HG03066 (cell line): Measurements from ENCODE around the gene NAA80.
"Not testable (repeated sequence)": the region's sequence is repeated elsewhere in the genome, so short reads cannot be mapped to it uniquely, and the experiment has no call there.

Experiments used
- ATAC-seq: cut with Tn5 transposase; IDR thresholded peaks from one replicate; pipeline ENCODE4 v1.9.1; 2021; ENCODE audit warnings: low read depth; ENCODE audit not compliant: unreplicated experiment

NAA80 gene

DNA sequence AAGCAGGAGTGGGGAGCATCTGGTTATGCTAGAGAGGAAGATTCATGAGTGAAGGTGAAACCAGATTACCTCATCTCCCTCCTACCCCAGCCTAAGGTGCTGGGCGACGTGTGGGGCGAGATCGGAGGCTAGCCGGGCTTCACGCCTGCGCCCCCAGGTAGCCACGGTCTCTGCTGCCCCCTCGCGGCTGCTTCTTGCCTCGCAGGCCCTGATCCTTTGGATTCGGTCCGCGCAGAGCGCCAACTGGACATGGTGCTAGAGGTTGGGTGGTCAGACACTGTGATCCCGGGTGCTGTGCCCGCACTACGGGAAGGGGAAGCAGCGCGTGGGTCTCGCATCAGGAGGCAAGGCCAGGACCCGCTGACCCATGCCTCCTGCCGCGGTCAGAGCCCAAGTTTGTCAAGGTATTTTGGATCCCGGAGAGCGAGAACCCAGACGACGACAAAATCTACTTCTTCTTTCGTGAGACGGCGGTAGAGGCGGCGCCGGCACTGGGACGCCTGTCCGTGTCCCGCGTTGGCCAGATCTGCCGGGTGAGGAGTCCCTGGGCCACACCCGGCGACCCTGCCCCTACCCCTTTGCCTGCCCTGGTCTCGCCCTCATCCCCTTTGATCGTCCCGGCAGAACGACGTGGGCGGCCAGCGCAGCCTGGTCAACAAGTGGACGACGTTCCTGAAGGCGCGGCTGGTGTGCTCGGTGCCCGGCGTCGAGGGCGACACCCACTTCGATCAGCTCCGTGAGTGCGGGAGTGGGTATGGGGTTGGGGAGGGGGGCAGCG, 26.1 kb downstream of the NAA80 start:
- peak; percentile 78 for ATAC-seq

GRCh38 chr3:50272538-50272910, 26.7 kb downstream of the NAA80 start:
- ATAC-seq, result not testable (repeated sequence)

GRCh38 chr3:50271314-50271936, 27.8 kb downstream of the NAA80 start:
- no peak for ATAC-seq

DNA sequence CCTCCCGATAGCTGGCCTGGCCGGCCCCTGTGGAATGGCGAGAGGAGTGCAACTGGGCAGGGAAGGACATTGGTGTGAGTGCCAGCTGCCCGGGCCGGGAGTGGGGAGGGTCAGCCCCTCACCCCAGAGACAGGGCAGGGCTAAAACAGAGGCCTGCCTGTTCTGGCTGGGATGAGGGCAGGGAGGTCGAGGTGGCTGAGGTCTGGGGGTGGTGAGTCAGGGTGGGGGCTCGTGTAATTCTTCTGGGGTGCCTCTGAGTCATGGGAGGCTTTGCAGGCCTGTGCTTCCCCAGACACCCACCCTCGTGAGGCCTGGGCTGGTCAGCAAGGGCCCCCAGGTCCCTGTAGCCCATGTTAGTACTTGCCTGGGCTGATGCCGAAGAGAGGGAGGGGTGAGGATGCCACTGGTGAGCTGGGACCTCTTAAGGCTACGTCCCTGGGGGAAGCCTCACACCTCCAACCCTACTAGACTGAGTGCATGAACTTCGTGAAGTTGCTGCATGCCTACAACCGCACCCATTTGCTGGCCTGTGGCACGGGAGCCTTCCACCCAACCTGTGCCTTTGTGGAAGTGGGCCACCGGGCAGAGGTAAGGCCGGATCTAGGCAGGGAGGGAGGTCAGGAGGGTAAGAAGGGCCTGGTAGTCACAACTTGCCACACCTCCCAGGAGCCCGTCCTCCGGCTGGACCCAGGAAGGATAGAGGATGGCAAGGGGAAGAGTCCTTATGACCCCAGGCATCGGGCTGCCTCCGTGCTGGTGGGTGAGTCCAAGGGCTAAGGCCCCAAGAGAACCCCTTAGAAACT, 28.6 kb downstream of the NAA80 start:
- no peak for ATAC-seq

DNA sequence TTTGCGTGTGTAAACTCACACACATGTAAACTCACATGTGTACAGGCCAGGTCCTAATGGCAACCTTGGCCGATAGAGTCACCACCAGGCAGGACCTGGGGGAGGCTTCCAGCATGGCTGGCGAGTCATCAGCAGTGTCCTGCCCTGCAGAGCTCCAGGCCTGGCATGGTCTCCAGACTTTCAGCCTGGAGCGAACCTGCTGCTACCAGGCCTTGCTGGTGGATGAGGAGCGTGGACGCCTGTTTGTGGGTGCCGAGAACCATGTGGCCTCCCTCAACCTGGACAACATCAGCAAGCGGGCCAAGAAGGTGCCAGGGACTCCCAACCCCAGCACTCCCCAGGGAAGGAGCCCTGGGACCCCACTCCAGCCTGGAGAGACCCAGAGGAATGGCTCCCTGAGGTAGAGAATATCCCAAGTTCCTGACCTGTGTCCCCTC, 29.2 kb downstream of the NAA80 start:
- no peak for ATAC-seq

DNA sequence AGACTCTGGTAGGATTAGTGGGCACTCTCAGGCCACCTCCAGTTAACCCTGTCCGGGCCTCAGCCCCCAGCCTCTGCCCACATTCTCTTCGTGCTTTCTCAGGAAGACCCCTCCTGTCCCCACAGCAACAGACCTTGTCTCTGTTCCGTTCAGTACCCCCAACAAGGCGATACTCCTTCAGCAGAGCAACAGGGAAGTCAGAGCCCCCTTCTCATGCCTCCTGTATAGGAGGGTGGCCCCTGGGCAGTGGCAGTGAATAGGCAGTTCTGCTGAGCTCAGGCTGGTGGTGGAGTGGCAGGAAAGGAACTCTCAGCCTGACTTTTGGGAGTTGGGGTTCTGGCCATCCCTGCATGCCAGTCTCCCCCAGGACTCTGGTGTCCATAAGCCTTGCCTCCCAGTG, 29.7 kb downstream of the NAA80 start:
- ATAC-seq, result no peak

- no peak for ATAC-seq
Observed at GRCh38 chr3:50268703-50269451, 30.3 kb downstream of the NAA80 start, which contains the start of gene SEMA3B. Gene SEMA3B, plus strand, starts transcription at chr3:50269147. Its CDS starts 94 bp downstream, at chr3:50269241.

GRCh38 chr3:50268276-50268675, 30.9 kb downstream of the NAA80 start:
- no peak for ATAC-seq

GRCh38 chr3:50267280-50267913, 31.8 kb downstream of the NAA80 start:
- ATAC-seq, result no peak

GRCh38 chr3:50266836-50267235, 32.4 kb downstream of the NAA80 start:
- no peak for ATAC-seq

- no peak for ATAC-seq
Observed at GRCh38 chr3:50266017-50266416, 33.2 kb downstream of the NAA80 start.

- ATAC-seq, result no peak
Observed at GRCh38 chr3:50265571-50265970, 33.6 kb downstream of the NAA80 start.

- ATAC-seq, result no peak
Observed at GRCh38 chr3:50264964-50265485, 34.2 kb downstream of the NAA80 start.

- ATAC-seq, result no peak
Observed at GRCh38 chr3:50264383-50264963, 34.7 kb downstream of the NAA80 start.

GRCh38 chr3:50263478-50264382, 35.5 kb downstream of the NAA80 start:
- no peak for ATAC-seq

GRCh38 chr3:50262778-50263177, 36.4 kb downstream of the NAA80 start:
- ATAC-seq, result no peak

DNA sequence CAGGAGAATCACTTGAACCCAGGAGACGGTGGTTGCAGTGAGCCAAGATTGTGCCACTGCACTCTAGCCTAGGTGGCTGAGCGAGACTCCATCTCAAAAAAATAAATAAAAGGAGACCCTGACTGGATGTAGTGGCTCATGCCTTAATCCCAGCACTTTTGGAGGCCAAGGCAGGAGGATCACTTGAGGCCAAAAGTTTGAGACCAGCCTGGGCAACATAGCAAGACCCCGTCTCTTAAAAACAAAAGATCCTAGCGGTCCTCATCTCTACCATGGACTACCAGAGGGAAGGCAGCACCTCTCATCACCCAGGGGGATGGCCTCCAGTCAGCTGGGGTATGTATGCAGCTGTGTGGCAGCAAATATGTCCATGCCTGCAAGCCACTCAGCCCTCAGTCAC, 37.0 kb downstream of the NAA80 start:
- ATAC-seq, result not testable (repeated sequence)

GRCh38 chr3:50261505-50261904, 37.7 kb downstream of the NAA80 start:
- ATAC-seq, result no peak
